ENCODE results near the gene CASK.

CASK gene

GRCh38 chrX:41779030-41779564, 144.3 kb downstream of the CASK start:
- in situ Hi-C loops (cut with HindIII; ENCODE audit: low sequenced_read_pairs), result no loop called here
- peak; percentile 13 for DNase-seq (ENCODE audit: low read depth)
- H3K4me3 ChIP-seq (ENCODE audit: low read depth, low read length), result no peak overlapping the region
- TF ChIP-seq, protein P1, sequence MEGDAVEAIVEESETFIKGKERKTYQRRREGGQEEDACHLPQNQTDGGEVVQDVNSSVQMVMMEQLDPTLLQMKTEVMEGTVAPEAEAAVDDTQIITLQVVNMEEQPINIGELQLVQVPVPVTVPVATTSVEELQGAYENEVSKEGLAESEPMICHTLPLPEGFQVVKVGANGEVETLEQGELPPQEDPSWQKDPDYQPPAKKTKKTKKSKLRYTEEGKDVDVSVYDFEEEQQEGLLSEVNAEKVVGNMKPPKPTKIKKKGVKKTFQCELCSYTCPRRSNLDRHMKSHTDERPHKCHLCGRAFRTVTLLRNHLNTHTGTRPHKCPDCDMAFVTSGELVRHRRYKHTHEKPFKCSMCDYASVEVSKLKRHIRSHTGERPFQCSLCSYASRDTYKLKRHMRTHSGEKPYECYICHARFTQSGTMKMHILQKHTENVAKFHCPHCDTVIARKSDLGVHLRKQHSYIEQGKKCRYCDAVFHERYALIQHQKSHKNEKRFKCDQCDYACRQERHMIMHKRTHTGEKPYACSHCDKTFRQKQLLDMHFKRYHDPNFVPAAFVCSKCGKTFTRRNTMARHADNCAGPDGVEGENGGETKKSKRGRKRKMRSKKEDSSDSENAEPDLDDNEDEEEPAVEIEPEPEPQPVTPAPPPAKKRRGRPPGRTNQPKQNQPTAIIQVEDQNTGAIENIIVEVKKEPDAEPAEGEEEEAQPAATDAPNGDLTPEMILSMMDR (IDR thresholded peaks at IDR 0.05; ENCODE audit: low read depth, low read length, missing control alignments), result no peak

GRCh38 chrX:41761702-41762101, 161.7 kb downstream of the CASK start:
- DNase-seq (ENCODE audit: low read depth), result no peak
- TF ChIP-seq, protein P1 (IDR thresholded peaks at IDR 0.05; ENCODE audit: low read depth, low read length, missing control alignments), result no peak
- in situ Hi-C loops (cut with HindIII; ENCODE audit: low sequenced_read_pairs), result no loop called here
- no peak overlapping the region for H3K4me3 ChIP-seq (ENCODE audit: low read depth, low read length)

GRCh38 chrX:41761169-41761568, 162.2 kb downstream of the CASK start:
- no peak overlapping the region for H3K4me3 ChIP-seq (ENCODE audit: low read depth, low read length)
- TF ChIP-seq, protein P1 (IDR thresholded peaks at IDR 0.05; ENCODE audit: low read depth, low read length, missing control alignments), result no peak
- in situ Hi-C loops (cut with HindIII; ENCODE audit: low sequenced_read_pairs), result no loop called here
- no peak for DNase-seq (ENCODE audit: low read depth)

GRCh38 chrX:41759817-41760216, 163.5 kb downstream of the CASK start:
- DNase-seq (ENCODE audit: low read depth), result peak; percentile 9
- TF ChIP-seq, protein P1 (IDR thresholded peaks at IDR 0.05; ENCODE audit: low read depth, low read length, missing control alignments), result peak; percentile 50
- in situ Hi-C loops (cut with HindIII; ENCODE audit: low sequenced_read_pairs), result no loop called here
- H3K4me3 ChIP-seq (ENCODE audit: low read depth, low read length), result no peak overlapping the region

GRCh38 chrX:41758401-41758800, 165.0 kb downstream of the CASK start:
- TF ChIP-seq, protein P1 (IDR thresholded peaks at IDR 0.05; ENCODE audit: low read depth, low read length, missing control alignments), result no peak
- in situ Hi-C loops (cut with HindIII; ENCODE audit: low sequenced_read_pairs), result no loop called here
- no peak for DNase-seq (ENCODE audit: low read depth)
- no peak overlapping the region for H3K4me3 ChIP-seq (ENCODE audit: low read depth, low read length)

GRCh38 chrX:41750716-41751115, 172.6 kb downstream of the CASK start:
- no peak overlapping the region for H3K4me3 ChIP-seq (ENCODE audit: low read depth, low read length)
- in situ Hi-C loops (cut with HindIII; ENCODE audit: low sequenced_read_pairs), result no loop called here
- TF ChIP-seq, protein P1 (IDR thresholded peaks at IDR 0.05; ENCODE audit: low read depth, low read length, missing control alignments), result no peak
- no peak for DNase-seq (ENCODE audit: low read depth)

Measured in astrocyte of the cerebellum (primary cell).